Coronary artery (tissue), 2 donors: ENCODE results near the gene MRPL53.

ENCODE experiments used
- DNase-seq: peaks from one replicate; pipeline ENCODE4 v3.0.0-alpha.2; 2017; ENCODE audit warnings: low spot score
- H3K27ac ChIP-seq, 2 donors: fragments of 200-600 bp; sonication (generic); one replicate each; pipeline ENCODE4 v1.5.1; 2016 to 2019
- H3K4me3 ChIP-seq: fragments of 200-600 bp; sonication (generic); 2 replicates; pipeline ENCODE4 v1.5.1; 2016; ENCODE audit warnings: mild to moderate bottlenecking, moderate library complexity
- TF ChIP-seq, protein P1 (sequence below): fragments of 200-600 bp; sonication (generic); IDR thresholded peaks from one replicate; pipeline ENCODE4 v1.5.1; 2019; ENCODE audit warnings: antibody characterized with exemption

The MRPL53 gene

DNA sequence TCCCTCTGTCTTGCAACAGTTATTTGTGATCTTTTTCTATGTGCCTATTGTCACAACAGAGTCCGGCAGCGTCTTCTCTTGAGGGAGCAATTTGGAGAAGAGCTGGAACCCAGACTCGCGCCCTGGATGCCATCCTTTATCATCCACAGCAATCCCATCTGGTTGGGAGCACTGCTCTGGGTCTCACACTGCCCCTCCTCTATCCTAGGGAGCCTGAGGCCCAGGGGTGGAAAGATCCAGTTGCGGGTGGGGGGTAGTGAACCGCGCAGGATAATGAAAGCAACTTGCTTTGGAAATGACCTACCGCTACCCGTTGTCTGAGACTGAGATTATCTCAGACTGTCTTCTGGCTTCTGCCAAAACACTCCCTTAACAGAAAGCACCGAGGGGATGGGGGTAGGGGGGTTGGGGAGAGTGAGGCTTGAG, 13.5 kb downstream of the MRPL53 start:
- Histone ChIP-seq H3K27ac (peak overlapping the region; percentile 88 to 97), H3K4me3 (peak overlapping the region; percentile 80)
- DNase-seq: no peak
- TF ChIP-seq, protein P1, sequence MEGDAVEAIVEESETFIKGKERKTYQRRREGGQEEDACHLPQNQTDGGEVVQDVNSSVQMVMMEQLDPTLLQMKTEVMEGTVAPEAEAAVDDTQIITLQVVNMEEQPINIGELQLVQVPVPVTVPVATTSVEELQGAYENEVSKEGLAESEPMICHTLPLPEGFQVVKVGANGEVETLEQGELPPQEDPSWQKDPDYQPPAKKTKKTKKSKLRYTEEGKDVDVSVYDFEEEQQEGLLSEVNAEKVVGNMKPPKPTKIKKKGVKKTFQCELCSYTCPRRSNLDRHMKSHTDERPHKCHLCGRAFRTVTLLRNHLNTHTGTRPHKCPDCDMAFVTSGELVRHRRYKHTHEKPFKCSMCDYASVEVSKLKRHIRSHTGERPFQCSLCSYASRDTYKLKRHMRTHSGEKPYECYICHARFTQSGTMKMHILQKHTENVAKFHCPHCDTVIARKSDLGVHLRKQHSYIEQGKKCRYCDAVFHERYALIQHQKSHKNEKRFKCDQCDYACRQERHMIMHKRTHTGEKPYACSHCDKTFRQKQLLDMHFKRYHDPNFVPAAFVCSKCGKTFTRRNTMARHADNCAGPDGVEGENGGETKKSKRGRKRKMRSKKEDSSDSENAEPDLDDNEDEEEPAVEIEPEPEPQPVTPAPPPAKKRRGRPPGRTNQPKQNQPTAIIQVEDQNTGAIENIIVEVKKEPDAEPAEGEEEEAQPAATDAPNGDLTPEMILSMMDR: no peak

DNA sequence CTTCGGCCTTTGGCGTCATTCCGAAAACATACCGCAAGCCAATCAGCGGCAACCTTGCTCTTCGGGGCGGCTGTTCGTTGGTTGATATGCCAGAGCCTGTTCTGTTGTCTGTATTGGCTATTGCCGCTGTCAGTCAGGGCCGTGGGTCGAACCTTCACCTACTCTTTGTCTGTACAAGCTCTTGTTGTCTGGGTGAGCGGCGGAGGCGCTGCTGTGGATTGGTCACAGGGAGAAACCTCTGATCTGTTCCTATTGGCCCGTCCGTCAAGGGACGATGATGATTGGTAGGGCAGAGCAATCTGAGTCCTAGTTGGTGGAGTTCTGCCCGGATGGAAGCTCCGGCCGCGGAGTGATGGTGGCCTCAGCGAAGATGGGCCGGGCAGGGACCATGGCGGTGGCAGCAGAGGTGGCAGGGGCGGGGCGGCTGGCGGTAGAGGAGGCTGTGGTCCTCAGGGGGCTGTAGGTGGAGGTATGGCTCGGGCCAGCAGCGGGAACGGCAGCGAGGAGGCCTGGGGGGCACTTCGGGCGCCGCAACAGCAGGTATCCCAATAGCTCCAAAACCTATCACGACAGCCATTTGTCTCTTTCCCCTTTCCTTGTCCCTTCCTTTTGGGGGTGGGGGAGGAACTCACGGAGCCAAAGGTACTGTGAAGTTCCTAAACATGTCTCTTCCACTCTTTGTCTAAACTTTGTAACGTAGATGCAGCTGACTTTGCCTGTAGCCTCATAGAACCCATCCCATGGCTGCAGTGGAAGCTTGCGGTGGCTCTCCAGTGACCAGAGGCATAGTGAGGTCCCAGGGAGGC, 14.1 kb downstream of the MRPL53 start, which contains the start of gene WBP1:
Gene WBP1 (plus strand): TSS at position 307 of the 806 bp plus-strand sequence. CDS start 165 bp downstream, at position 472.
- Histone ChIP-seq H3K27ac (peak within 1 kb of the TSS; percentile 96 to 97), H3K4me3 (peak within 1 kb of the TSS; percentile 82)
- TF ChIP-seq, protein P1: no peak

DNA sequence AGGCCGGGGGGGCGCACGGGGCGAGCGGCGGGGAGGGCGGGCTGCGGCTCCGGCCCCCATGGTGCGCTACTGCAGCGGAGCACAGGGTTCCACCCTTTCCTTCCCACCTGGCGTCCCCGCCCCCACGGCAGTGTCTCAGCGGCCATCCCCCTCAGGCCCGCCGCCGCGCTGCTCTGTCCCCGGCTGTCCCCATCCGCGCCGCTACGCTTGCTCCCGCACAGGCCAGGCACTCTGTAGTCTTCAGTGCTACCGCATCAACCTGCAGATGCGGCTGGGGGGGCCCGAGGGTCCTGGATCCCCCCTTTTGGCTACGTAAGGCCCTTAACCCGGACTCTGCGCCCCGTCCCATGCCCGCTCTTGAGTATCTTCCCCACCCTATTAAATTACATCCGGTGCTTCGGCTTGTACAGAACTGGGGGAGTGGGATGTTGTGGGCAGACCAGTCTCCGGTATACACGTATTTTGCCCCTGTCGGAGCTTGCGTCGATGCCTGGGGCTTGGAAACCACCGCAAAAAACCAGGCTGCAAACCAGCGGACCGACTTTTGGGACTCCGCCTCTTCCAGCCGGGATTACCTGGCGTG, 14.8 kb downstream of the MRPL53 start:
- H3K27ac ChIP-seq: peak overlapping the region; percentile 96 to 97
- DNase-seq: no peak
- TF ChIP-seq, protein P1: no peak
- peak overlapping the region; percentile 82 for H3K4me3 ChIP-seq

More for the DNA sequence above, 14.1 kb downstream of the MRPL53 start, which contains the start of gene WBP1:
- DNase-seq: peak; percentile 100

DNA sequence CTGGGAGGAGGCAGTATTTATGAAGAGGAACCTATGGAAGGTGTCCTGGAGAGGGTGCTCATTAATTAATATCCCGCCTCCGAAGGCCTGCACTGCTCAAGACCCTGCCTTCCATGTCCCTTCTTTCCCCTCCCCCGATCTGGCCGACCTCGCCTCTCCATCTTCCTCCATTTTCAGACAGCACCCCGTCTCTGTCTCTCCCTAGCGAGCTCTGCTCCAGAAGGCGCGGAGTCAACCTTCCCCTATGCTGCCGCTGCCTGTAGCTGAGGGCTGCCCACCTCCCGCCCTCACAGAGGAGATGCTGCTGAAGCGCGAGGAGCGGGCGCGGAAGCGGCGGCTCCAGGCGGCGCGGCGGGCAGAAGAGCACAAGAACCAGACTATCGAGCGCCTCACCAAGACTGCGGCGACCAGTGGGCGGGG, 15.3 kb downstream of the MRPL53 start:
- Histone ChIP-seq H3K4me3 (peak overlapping the region; percentile 82), H3K27ac (peak overlapping the region; percentile 96 to 97)
- TF ChIP-seq, protein P1: no peak
- DNase-seq: no peak

DNA sequence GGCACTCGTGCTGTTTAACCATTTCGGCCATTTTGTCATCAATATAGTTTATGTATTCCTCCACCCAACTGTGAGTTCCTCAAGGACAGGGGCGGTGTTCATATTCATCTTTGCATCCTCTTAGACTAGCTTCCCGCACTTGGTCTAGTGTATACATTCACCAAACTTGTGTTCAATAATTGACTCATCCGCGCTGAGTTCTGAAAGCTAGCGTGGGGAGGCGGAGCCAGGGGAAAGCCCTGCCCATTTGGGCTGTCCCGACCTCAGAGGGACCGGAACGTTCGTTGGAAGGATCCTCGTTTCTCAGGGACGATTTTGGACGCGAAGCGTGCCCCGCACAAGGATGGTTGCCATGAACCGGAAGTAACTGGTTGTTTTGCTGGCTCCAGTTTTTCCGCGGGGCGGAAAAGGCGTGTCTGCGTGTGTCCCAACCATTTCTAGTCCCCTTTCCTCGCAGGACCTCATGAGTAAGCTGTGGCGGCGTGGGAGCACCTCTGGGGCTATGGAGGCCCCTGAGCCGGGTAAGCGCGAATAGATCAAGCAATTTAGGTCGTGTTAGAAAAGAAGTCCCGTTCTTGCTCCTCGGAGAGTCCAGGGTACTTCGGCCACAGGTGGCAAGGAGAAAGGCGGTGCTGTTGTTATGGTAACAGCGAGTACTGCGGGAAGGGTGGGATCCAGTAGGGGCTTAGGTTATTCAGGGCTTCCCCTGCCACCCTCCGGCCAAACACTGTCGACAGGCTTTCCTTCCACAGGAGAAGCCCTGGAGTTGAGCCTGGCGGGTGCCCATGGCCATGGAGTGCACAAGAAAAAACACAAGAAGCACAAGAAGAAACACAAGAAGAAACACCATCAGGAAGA, 17.6 kb downstream of the MRPL53 start, which contains the start of gene INO80B:
Gene INO80B (plus strand): TSS at position 434 of the 858 bp plus-strand sequence. CDS start 30 bp downstream, at position 464.
- Histone ChIP-seq H3K4me3 (peak within 1 kb of the TSS; percentile 92), H3K27ac (peak within 1 kb of the TSS; percentile 47 to 83)
- TF ChIP-seq, protein P1: no peak
- peak; percentile 98 for DNase-seq

DNA sequence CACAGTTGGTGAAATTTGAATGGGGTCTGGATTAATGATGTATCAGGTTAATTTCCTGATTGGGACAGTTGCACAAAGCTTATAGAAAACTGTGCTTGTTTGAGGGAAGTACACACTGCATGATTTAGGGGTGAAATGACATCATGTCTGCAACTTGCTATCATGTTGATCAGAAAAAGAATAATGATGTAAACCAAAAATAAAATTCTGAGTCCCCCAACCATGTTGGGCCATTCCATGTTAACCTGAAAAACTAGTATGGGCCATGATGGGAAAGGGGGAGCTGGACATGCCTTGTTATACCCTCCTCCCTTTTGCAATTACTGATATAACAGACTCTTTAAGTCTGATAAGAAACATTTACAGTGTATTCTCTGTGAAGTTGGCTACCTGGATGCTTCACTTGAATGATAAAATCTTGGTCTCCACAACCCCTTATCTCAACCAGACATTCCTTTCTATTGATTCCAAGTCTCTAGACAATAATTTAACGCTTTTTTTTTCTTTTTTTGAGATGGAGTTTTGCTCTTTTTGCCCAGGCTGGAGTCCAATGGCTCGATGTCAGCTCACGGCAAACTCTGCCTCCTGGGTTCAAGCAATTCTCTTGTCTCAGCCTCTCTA, 21.8 kb downstream of the MRPL53 start:
- no peak overlapping the region for H3K4me3 ChIP-seq
- DNase-seq: no peak
- TF ChIP-seq, protein P1: no peak
- no peak overlapping the region for H3K27ac ChIP-seq
